Measurements from ENCODE around the gene ATL1.

ATL1 gene

DNA sequence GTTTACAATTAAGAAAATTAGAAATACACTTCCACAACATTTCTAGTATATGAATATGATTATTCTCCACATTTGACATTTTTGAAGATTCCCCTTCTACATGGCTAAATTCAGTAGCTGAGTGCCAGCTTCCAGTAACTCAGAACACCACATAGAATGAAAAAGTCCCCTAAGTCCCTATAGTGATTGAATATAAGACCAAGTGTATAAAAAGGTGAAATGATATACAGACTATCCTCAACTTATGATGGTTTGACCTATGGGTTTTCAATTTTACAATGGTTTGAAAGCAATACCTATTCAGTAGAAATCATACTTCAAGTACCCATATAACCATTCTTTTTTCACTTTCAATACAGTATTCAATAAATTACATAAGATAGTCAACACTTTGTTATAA lies 15.8 kb downstream of the ATL1 start:
- no peak overlapping the region for H3K4me3 ChIP-seq (replicated peaks in 1 of 2; ENCODE audit: low read depth in 2 of 2, low read length in 2 of 2)
- DNase-seq (ENCODE audit: low read depth in 2 of 2) = no peak
- TF ChIP-seq, protein P1, sequence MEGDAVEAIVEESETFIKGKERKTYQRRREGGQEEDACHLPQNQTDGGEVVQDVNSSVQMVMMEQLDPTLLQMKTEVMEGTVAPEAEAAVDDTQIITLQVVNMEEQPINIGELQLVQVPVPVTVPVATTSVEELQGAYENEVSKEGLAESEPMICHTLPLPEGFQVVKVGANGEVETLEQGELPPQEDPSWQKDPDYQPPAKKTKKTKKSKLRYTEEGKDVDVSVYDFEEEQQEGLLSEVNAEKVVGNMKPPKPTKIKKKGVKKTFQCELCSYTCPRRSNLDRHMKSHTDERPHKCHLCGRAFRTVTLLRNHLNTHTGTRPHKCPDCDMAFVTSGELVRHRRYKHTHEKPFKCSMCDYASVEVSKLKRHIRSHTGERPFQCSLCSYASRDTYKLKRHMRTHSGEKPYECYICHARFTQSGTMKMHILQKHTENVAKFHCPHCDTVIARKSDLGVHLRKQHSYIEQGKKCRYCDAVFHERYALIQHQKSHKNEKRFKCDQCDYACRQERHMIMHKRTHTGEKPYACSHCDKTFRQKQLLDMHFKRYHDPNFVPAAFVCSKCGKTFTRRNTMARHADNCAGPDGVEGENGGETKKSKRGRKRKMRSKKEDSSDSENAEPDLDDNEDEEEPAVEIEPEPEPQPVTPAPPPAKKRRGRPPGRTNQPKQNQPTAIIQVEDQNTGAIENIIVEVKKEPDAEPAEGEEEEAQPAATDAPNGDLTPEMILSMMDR (IDR thresholded peaks at IDR 0.05; ENCODE audit: low read depth, low read length) = no peak

DNA sequence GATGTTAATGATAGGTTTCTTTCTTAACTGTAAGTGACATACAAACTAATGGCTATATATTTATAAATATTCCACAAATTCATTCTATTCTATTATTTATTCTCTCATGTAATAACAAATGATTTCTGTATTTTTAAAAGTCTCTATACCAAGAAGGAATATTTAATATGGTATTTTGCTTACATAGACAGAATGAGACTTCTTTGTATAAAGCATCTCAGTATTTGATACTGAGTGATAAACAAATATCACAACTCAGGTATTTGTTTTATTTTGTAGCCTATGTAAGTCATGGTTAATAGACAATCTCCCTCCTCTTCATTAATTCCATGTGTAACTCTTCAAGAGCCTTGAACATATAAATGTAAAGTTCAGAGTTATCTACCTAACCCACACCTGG lies 18.0 kb downstream of the ATL1 start:
- no peak overlapping the region for H3K4me3 ChIP-seq (replicated peaks in 1 of 2; ENCODE audit: low read depth in 2 of 2, low read length in 2 of 2)
- no peak for DNase-seq (ENCODE audit: low read depth in 2 of 2)
- TF ChIP-seq, protein P1 (IDR thresholded peaks at IDR 0.05; ENCODE audit: low read depth, low read length) = no peak

DNA sequence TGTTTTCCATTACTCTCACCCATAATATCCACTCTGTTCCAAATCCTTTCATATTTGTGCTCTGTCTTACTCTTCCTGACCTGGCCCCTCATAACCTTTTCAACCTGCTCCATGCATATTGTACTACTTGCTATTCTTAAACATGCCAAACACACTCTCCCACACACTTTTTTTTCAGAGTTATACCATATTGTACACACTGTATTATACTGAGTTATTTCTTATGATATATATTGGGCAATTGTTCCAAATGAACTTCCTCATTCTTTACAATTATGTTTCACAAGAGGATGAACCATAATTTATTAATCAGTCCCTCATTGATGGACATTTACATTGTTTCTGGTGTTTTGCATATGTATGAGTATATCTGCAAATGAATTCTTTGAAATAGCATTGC lies 18.5 kb downstream of the ATL1 start:
- no peak overlapping the region for H3K4me3 ChIP-seq (replicated peaks in 1 of 2; ENCODE audit: low read depth in 2 of 2, low read length in 2 of 2)
- no peak for DNase-seq (ENCODE audit: low read depth in 2 of 2)
- TF ChIP-seq, protein P1 (IDR thresholded peaks at IDR 0.05; ENCODE audit: low read depth, low read length) = no peak

DNA sequence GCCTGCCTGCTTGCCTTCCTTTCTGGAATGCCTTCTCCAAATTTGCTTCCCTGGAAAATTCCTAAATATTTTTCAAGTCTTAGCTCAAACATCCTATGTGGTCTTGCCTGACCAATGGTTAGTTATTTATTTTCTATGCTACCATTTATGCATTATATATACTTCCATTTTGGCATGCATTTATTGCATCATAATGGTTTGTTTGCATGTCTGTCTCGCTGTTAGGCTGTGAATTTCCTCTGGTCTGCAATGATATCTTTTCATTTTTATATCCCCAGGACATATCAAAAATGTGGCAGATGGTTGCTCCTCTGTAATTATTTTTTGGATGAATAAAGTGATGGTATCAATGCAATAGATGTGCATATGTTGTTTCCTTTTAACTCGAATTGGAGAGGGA lies 30.5 kb downstream of the ATL1 start:
- DNase-seq (ENCODE audit: low read depth in 2 of 2) = no peak
- TF ChIP-seq, protein P1 (IDR thresholded peaks at IDR 0.05; ENCODE audit: low read depth, low read length) = no peak
- no peak overlapping the region for H3K4me3 ChIP-seq (replicated peaks in 1 of 2; ENCODE audit: low read depth in 2 of 2, low read length in 2 of 2)

DNA sequence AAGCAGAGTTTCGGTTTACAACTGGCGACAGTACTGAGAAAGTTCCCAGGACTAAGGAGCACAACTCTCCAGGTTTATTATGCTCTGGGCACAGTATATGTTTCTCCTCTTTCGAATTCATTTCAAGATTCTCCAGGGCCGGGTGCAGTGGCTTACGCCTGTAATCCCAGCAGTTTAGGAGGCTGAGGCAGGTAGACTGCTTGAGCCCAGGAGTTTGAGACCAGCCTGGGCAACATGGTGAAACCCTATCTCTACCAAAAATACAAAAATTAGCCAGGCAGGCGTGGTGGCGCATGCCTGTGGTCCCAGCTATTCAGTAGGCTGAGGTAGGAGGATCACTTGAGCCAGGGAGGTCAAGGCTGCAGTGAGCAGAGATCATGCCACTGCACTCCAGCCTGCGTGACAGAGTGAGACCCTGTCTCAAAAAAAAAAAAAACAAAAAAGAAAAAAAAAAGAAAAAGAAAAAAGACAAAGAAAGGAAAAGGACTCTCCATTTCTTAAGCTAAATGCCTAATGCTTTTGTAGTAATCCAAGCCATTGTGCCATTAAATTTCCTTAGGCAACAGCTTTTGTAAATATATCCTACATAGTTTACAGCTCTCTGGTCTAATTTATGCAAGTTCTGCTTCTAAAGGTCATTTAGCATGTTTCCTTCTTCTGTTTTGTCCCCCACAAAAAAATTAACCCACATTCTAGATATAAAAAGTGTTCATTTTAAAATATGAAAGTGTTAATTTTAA lies 34.8 kb downstream of the ATL1 start:
- no peak overlapping the region for H3K4me3 ChIP-seq (replicated peaks in 1 of 2; ENCODE audit: low read depth in 2 of 2, low read length in 2 of 2)
- no peak for DNase-seq (ENCODE audit: low read depth in 2 of 2)
- TF ChIP-seq, protein P1 (IDR thresholded peaks at IDR 0.05; ENCODE audit: low read depth, low read length) = no peak

DNA sequence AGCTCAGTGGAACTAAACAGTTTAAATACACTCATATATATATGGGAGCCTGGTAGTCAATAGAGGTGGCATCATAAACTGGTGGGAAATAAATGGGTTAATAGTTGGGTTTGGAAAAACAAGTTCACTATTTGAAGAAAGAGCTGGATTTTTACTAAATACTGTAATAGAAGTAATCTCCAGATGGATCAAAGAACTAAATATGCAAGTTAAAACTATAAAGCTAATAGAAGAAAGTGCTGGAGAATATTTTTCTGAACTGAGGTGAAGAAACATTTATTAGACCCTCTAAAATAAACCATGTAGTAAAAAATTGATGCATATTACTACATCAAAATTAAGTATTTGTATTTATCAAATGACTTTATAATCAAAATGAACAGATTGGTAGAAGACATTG lies 38.8 kb downstream of the ATL1 start:
- TF ChIP-seq, protein P1 (IDR thresholded peaks at IDR 0.05; ENCODE audit: low read depth, low read length) = no peak

More for the DNA sequence above, 38.8 kb downstream of the ATL1 start:
- no peak overlapping the region for H3K4me3 ChIP-seq (replicated peaks in 1 of 2; ENCODE audit: low read depth in 2 of 2, low read length in 2 of 2)
- no peak for DNase-seq (ENCODE audit: low read depth in 2 of 2)

All from cardiac fibroblast (primary cell).